HG02623 (cell line): ENCODE data around the gene ERCC3.

Experiments used
- ATAC-seq: cut with Tn5 transposase; IDR thresholded peaks from one replicate; pipeline ENCODE4 v1.9.1; 2021; ENCODE audit warnings: moderate library complexity; ENCODE audit not compliant: unreplicated experiment

Gene ERCC3

DNA sequence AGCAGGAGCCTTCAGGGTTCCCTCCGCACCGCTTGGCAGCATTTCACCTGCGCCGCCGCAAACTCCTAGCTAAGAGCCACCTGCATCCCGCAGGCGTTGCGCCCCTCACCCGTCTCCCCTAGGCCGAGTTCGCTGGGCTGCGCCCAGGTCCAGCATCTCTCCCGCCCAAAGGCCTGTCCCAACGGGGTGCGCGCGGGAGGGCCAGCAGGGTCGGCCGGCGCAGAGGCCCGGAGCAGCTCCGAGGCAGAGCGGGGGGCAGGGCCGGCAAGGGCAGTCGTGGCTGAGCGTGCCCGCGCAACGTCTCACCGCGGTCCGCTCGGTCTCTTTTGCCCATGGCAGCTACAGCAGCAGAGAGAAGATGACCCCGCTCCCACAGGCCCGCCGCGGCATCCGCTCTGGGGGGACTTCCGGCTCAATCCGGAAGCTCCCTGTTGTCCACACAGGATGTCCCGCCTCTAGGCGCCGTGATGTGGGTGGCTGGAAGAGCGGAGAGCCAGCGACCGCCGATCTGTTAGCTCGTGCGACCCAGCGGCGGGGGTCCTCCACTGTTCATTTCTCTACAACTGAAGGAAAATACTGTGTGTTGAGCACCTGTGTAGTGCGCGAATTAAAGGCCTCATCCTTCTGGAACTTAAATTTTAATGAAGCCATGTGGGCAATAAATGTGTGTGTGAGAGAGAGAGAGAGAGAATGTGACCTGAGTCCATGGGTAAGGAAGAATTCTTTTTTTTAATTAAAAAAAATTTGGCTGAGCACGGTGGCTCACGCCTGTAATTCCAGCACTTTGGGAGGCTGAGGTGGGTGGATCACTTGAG, at the start of gene ERCC3:
Gene ERCC3, minus strand, starts transcription at position 397 of the 815 bp plus-strand sequence. Its CDS starts 63 bp downstream, at position 334.
- peak; percentile 99 for ATAC-seq

DNA sequence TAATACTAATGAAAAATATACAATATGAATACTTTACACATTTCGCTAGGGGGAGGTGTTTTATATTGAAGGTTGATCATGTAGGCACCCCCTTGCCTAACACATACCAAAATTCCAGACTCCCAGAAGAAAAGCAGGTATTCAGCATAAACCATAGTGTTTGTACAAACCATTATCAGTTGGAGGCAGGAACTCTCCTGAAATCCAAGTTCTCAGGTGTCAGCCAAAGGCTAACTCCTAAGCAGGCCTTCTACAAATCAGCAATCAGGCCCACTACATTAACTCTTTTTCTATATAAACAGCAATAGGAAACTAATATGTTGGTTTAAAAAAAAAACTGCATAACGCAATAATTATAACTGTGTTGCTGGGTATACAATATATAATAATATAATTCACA, 49.3 kb upstream of the ERCC3 start:
- ATAC-seq: no peak

DNA sequence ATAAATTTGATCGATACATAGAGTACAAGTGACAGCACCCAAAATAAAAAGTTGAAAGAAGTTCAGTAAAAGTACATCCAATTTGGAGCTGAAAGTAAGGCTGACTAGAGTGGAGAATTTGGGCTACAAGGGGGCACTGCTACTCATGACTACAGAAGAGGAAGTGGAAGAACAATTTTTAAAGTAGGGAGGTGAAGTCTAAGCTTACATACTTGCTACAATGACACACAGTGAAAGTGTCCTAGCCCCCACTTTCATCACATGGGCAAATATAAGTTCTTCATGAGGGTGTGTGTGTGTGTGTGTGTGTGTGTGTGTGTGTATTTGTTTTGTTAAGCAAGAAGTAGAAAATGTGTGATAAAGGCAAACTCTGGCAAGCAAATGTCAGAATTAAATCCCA, 48.2 kb upstream of the ERCC3 start:
- ATAC-seq: no peak

DNA sequence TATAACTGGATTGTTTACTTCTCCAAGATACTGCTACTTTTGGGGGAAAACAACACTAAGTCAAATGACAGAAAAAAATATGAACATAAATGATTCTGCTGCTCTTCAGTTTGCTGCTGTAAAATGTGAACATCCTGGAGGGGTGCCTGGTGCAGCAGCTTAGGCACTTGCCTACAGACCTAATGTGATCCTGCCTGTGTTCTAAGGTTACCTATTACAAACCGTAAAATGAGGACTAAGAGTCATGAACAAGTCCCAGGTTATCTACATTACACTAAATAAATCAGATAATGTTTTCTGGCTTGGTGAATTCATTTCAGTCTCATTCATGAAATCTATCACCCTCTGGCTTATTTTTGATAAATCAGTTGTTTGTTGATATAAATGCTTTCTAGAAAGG, 38.4 kb upstream of the ERCC3 start:
- no peak for ATAC-seq

DNA sequence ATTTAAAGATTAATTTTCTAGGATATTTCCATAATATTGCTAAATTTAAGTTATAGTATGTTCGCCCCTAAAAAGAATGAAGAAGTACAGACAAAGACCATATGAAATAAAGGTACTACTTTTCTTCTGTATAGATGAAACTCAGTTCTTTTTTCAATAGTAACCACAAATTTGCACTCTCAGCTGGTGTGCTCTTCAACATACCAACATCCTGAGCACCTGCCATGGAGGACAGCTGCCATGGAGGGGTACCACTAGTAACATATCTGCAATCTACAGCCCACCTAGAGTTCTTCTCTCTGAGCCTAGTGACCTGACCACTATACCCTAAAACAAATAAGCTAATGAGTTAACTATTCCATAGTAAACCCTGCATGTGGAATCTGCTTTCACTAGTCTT, 36.8 kb upstream of the ERCC3 start:
- peak; percentile 75 for ATAC-seq

DNA sequence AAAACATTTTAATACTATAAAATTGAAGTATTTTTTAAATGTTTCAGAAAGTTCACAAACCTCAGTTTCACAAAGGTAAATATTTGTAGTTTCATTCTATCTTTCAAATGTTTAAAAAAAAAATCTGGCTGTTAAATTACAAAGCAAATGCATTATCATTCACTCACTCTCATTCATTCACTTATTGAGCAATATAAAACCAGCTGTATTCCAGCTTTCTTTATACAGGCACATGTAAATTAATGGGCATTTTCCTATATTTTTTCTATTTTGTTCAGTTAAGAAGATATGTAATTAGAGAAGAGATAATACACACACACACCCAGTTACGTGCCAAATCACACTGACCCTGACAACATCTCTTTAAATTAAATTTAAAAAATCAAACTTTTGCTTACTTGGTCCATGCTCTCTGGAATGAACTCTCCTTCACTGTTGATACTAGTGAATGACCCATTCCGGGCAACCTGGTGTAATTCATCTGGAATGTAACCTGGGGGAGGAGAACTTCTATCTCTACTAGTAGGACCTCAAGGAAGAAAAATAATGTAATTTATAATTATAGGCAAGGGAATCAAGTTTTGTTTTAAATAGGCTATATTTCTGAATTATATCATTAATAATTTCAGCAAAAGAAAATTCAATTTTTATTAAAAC, 32.5 kb upstream of the ERCC3 start:
- no peak for ATAC-seq

DNA sequence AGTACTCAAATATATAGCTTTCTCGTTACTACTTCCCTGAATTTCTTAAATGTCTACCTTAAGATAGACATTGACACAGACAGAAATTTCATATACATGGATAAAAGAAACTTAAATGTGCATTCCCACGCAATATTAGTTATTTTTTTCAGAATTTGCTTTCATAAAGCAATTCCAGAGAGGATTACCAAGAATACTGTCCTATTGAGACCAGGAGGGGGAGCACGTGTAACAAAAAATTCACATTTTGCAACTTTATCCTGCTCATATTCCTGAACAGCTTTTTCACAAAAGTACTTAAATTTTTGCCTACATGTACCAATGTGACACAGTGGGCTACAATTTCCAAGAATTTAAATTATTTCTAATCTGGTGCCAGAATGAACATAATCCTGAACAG, 30.7 kb upstream of the ERCC3 start:
- ATAC-seq: no peak

DNA sequence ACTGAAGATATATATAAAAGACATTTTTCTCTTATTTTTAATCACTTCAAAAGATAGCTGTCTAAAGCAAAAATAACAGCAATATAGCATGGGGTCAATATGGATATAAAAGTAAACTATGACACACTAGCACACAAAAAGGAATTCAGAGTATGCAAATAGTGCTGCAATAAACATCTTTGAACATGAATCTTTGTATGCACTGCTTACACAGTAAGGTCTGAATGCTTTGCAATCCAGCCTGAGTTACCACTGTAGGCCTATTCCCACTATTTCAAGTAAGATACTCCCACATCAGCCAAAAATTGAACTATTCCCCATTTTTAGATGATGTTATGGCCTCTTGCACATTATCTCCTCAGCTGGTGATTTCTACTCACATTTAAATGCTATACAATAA, 27.4 kb upstream of the ERCC3 start:
- no peak for ATAC-seq

DNA sequence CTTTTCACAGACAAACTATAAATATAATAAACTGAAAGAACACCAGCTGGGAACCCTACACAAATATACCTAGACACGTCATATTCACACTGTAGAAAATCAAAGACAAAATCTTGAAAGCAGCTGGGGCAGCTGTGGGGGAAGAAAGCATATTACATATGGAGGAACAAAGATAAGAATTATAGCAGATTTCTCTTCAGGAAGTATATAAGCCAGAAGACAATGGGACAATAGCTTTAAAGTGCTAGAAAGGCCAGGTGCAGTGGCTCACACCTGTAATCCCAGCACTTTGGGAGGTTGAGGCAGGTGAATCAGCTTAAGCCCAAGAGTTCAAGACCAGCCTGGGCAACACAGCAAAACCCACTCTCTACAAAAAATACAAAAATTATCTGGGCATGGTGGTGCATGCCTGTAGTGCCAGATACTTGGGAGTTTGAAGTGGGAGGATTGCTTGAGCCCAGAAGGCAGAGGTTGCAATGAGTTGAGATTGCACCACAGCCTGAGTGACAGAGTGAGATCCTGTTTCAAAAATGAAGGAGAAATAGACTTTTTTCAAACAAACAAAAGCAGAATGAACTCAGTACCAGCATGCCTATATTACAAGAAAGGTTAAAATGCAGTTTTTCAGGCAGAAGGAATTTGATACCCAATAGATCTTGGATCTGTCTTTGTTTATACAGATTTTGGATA, 26.8 kb upstream of the ERCC3 start:
- ATAC-seq: no peak

DNA sequence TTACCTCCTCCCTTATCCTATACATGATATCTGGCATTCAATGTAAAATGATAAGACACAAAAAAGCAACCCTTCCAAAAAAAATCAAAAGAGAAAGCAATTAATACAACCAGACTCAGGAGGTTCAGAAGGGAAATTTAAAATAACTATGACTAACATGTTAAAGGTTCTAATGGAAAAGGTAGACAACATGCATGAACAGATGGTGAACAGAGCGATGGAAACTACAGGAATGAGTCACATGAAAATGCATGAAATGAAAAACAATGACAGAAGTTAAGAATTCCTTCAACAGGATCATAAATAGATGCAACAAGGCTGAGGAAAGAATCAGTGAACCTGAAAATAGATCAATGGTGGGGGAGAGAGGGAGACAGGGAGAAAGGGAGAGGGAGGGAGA, 26.1 kb upstream of the ERCC3 start:
- no peak for ATAC-seq

DNA sequence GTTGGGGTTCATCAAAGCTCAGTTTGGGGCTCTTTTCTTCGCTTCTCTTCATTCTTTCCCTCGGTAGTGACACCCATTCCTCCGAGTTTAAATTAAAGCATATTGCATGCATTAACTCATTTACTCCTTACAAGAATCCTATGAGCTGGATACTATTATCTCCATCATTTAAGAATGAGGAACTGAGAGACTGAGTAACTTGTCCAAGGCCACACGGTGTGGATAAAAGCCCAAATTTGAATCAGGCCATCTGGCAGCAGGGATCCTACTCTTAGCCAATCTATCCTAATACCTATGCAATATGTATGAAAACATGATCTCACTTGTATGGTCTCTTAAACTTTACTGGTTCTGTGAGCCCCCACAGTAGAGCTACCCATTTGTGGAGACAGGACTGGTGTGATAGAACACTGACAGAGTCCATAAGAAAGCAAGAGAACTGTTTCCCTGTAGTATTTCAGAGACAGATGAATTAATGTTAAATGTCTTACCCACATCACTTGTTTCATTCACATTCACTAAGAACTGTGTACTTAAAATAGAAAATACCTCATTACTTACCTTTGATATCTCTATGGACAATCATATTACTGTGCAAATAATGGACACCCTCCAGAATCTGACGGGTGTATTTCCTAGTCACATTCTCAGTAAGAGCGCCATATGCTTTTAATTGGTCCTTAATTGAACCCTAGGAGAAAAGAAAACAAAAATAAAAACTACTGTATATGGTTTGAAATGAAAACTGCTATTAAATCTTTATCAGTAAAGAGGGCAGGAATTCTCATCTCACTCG, 20.4 kb upstream of the ERCC3 start:
- no peak for ATAC-seq

DNA sequence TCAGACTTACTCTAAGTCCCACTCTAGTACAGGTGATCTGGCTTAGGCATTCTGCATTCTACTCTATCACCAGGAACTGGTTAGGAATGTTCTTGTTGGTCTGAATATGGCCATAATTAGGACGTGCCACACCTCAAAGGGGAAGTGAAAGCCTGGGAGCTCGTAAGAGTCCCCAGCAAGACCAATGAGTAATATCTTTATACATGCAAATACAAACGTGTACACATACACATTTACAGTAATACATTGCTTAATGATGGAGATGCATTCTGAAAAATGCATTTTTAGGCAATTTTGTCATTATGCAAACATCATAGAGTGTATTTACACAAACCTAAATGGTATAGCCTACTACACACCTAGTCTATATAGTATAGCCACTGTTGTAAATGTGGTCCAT, 19.5 kb upstream of the ERCC3 start:
- peak; percentile 96 for ATAC-seq

DNA sequence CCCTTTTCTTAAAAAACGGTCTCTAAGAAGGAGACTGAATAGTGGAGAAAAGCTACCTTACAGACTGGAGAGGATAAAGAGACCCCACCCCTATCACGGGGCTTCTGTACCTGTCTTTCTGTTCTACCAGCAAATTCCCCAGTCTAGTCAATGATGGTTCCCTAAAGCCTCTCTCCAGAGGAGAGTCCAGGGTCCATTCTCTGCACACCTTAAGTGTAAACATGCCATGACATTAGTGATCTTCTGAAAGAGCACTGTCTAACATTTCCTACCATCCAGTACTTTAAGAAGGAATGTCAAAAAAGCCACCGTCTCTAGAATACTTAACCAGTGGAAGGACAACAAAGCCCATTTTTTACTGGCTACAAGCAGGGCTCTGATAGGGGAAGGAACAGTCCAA, 17.0 kb upstream of the ERCC3 start:
- no peak for ATAC-seq

DNA sequence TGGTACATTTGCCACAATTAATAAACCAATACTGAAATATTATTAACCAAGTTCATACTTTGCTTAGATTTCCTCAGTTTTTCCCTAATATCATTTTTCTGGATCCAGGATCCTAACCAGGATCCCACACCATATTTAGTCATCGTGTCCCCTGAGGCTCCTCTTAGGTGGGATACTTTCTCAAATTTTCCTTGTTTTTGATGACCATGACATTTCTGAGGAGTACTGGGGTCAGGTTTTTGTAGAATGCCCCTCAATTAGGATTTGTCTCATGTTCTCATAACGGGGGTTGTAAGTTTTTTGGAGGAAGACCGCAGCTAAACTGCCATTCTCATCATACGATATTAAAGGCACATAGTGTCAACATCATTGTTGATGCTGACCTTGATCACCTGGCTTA, 15.5 kb upstream of the ERCC3 start:
- ATAC-seq: no peak

DNA sequence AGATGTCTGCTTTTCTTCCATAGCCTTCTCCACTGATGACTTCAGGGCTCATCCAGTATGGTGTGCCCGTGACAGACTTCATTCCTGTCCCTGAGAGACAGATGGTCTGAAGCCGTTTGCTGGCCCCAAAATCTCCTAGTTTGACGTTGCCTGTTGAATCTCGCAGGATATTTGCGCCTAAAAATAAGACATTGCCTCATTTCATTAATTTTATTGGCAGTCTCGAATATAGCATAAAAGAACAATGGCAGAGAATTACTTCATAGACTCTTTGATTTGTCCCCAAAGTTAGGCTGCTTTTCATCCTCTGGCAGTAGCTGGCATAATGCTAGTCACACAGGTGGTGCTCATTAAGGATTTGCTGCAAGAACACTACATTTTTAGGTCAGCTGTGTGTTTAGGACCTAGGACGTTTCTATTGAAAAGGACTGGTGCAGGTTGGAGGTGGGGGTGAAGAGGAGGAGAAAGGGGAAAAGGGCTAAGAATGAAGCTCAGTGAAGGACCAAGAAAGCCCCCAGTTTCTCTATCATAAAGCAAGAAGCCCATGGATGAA, 14.7 kb upstream of the ERCC3 start:
- no peak for ATAC-seq

DNA sequence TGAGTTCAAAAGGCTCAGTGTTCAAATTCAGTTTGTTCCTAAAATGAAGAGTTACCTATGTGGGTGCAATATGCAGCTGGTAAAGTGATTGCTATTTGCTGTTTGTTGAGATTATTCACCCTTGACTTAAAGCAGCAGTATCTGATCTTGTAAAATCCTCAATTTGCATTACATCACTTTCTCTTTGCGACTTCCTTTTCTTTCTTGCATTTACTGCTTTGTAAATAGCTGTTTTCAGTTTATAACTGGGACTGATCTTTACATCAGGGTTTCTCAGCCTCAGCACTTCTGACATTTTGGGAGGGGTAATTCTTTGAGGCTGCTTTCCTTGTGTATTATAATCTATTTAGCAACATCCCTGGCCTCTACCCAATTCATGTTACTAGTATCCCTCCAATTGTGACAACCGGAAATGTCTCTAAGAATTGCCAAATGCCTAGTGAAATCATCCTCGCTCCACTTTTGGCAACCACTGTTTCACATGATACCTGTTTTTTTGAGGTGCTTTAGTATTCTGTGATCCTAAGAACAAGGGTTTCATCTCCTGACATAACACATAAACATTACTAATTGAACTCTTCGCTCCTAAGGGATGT, 12.1 kb upstream of the ERCC3 start:
- no peak for ATAC-seq

DNA sequence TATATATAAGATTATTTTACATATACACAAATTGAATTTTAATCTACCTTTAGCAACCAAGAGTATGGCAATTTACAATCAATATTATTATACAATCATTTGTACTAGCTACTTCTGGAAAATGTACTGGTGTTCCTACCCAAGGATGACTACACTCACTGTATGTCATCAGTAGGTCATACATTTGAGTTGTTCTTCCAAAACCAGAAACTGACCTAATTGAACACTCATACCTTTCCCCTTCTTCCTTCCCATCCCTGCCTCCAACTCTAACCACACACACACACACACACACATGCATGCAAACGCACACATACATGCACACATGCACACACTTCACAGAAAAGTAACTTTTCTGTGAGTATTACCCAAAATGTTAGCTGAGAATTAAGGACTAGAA, 8.2 kb upstream of the ERCC3 start:
- ATAC-seq: no peak

DNA sequence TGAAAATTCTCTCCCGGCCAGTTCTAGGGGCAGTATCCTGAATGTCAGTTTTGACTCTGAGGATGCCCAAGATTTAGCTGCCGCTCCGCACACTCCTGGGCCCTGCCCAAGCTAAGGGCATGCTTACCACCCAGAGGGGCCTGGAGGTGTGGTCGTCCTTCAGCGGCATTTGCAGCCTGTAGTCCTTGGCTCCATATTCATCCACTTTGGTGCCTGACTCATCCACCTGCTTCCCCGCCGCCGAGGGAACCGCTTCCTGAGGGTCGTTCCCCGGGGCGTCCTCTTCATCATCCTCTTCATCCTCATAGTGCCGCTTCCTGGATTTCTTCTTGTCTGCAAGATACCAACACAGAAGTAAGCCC, 577 bp downstream of the ERCC3 start:
- ATAC-seq: no peak

DNA sequence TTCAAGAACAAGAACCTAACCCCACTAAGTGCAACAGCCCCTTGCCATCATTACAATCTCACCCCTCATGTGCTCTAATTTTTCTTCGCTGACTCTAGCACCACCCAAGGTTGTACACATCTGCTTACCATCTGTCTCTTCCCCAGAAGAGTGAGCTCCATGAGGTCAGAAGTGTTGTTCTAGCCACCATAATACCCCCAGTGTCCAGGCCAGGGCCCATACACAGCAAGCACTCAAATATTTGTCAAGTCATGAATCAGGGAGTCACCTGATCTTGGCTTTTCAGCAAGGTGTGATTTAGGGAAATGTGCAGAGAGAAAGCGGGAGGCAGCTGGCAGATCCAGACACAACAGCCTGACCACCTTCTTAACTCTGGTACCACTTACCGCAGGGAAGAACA, 5.7 kb downstream of the ERCC3 start:
- no peak for ATAC-seq

DNA sequence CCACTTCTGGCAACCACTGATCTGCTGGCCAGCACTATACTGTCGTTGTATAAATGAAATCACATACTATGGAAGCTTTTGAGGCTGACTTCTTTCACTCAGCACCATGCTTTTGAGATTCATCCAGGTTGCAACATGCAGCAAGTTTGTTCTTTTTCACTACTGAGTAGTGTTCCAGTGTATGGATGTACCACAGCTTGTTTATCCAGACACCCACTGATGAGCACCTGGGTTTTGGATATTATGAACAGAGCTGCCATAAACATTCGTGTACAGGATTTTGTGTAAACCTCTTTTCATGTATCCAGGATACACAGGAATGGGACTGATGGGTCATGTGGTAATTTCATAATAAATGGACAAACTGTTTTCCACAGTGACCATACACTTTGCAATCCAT, 10.7 kb downstream of the ERCC3 start:
- ATAC-seq: no peak

DNA sequence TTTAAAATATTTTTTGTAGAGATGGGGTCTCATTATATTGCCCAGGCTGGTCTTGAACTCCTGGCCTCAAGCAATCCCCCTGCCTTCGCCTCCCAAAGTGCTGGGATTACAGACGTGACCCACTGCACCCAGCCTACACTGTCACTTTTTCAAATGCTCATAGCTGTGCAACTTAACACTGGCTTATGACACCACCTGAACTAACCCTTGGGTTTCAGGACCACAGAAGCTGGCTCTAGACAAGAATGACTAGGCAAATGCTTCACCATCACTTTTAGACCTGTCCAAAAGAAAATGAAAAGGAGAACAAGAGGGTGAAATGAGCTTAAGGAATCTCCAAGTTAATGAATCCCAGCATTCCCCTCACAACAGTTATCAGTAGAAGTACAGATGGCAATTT, 13.3 kb downstream of the ERCC3 start:
- no peak for ATAC-seq
